Measurements from ENCODE around the gene LRMDA. TPM values are rescaled to one million over a fixed set of nuclear protein-coding genes. Genes with fewer than 3 reads are reported as not detected.
A peak's percentile ranks its signal among the peaks of the same experiment; 100 is the strongest.

Gene LRMDA
- total and polyA plus RNA-seq, 2 donors (not counting 1 experiment from before 2014, with no cell fraction given) = 0.12 TPM; not detected in 1

DNA sequence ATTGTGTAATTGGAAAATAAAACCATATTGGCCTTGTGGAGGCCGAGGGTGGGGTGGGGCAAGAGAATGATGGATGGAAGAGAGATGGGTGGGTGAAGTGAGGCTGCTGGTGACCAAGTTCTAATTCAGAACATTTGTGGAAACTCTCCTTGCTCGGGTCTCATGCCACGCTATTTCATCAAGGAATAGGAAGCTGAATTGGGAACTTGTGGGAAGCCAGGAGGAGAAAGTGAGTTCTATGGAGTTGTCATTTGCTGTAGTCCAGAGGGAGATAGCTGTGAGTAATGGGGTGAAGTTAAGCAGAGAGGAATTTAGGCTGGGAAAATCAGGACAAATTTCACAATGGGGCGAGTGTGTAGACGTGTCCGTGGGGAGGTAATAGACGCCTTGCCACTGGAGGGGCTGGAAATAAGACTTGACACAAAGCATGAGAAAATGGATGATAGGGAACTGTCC is 339.2 kb downstream of the LRMDA start:
- Histone ChIP-seq H3K27me3 (replicated peaks in 1 of 4; ENCODE audit: control extremely low read depth in 1 of 4, control insufficient read depth in 3 of 4, insufficient read depth in 4 of 4, low read length in 3 of 4) (no peaks in the 10 kb centered on the region), H3K79me2 (ENCODE audit: control insufficient read depth, insufficient read depth, low read length) (no peaks in the 10 kb centered on the region), H4K20me1 (ENCODE audit: control insufficient read depth, insufficient read depth, low read length, poor library complexity, severe bottlenecking) (no peaks in the 10 kb centered on the region), H3K9me3 (ENCODE audit: control extremely low read depth in 1 of 3, control insufficient read depth in 2 of 3, insufficient read depth in 1 of 3, low read length in 2 of 3) (no peaks in the 10 kb centered on the region), H3K4me3 (ENCODE audit: control extremely low read depth in 1 of 5, extremely low read depth in 1 of 5, insufficient read depth in 1 of 5, low read depth in 2 of 5, low read length in 4 of 5) (no peak overlapping the region), H3K9ac (ENCODE audit: low read length) (no peak overlapping the region), H3K4me2 (replicated peaks; ENCODE audit: low read depth, low read length, poor library complexity, severe bottlenecking) (no peak overlapping the region), H3K27ac (ENCODE audit: low read length in 2 of 2) (no peak overlapping the region), H3K36me3 (replicated peaks in 1 of 2; ENCODE audit: control extremely low read depth in 1 of 2, control insufficient read depth in 1 of 2, extremely low read depth in 1 of 2, insufficient read depth in 2 of 2, low read length in 1 of 2) (no peaks in the 10 kb centered on the region), H3K4me1 (ENCODE audit: control insufficient read depth in 2 of 2, insufficient read depth in 2 of 2, low read length in 2 of 2) (no peaks in the 10 kb centered on the region), H2AFZ (ENCODE audit: insufficient read depth, low read depth, low read length, poor library complexity, severe bottlenecking) (no peak overlapping the region)
- H3K4me1 Mint-ChIP-seq = peaks cover 13% of the 10 kb centered on the region
- no peak for TF ChIP-seq CTCF (IDR thresholded peaks at IDR 0.05)
- H3K4me3 Mint-ChIP-seq = no peak overlapping the region
- H3K9me3 Mint-ChIP-seq (ENCODE audit: insufficient read depth) = peaks cover 4% of the 10 kb centered on the region
- ATAC-seq (ENCODE audit: low read depth) (no peak), DNase-seq (no peak)
- ChIA-PET CTCF (no interaction called here), POLR2A (no interaction called here)
- peaks cover 18% of the 10 kb centered on the region for H3K27me3 Mint-ChIP-seq
- no peak overlapping the region for H3K27ac Mint-ChIP-seq
- WGBS (ENCODE audit: insufficient coverage) = 95% methylated on average over 7 of the region's 7 CpGs
- intact Hi-C loops (cut with micrococcal nuclease) = loop anchor here (10.0 kb wide), 1 partner anchor 64 kb away; no protein-coding TSS in a partner anchor

GRCh38 chr10:75771606-75772005 is 340.2 kb downstream of the LRMDA start:
- POLR2A ChIA-PET = no interaction called here
- Histone ChIP-seq H3K4me2 (replicated peaks; ENCODE audit: low read depth, low read length, poor library complexity, severe bottlenecking) (no peak overlapping the region), H3K27ac (ENCODE audit: low read length in 2 of 2) (no peak overlapping the region), H3K27me3 (replicated peaks in 1 of 4; ENCODE audit: control extremely low read depth in 1 of 4, control insufficient read depth in 3 of 4, insufficient read depth in 4 of 4, low read length in 3 of 4) (no peaks in the 10 kb centered on the region), H3K9me3 (ENCODE audit: control extremely low read depth in 1 of 3, control insufficient read depth in 2 of 3, insufficient read depth in 1 of 3, low read length in 2 of 3) (no peaks in the 10 kb centered on the region), H3K79me2 (ENCODE audit: control insufficient read depth, insufficient read depth, low read length) (no peaks in the 10 kb centered on the region), H2AFZ (ENCODE audit: insufficient read depth, low read depth, low read length, poor library complexity, severe bottlenecking) (peak overlapping the region; percentile 72), H3K4me1 (ENCODE audit: control insufficient read depth in 2 of 2, insufficient read depth in 2 of 2, low read length in 2 of 2) (no peaks in the 10 kb centered on the region), H3K4me3 (ENCODE audit: control extremely low read depth in 1 of 5, extremely low read depth in 1 of 5, insufficient read depth in 1 of 5, low read depth in 2 of 5, low read length in 4 of 5) (no peak overlapping the region), H3K36me3 (replicated peaks in 1 of 2; ENCODE audit: control extremely low read depth in 1 of 2, control insufficient read depth in 1 of 2, extremely low read depth in 1 of 2, insufficient read depth in 2 of 2, low read length in 1 of 2) (no peaks in the 10 kb centered on the region), H4K20me1 (ENCODE audit: control insufficient read depth, insufficient read depth, low read length, poor library complexity, severe bottlenecking) (no peaks in the 10 kb centered on the region), H3K9ac (ENCODE audit: low read length) (no peak overlapping the region)
- DNase-seq = no peak
- intact Hi-C loops (cut with micrococcal nuclease) = loop anchor here (10.0 kb wide), 1 partner anchor 63 kb away; no protein-coding TSS in a partner anchor
- Mint-ChIP-seq H3K9me3 (ENCODE audit: insufficient read depth) (peaks cover 4% of the 10 kb centered on the region), H3K4me3 (peak overlapping the region; percentile 54), H3K4me1 (peaks cover 13% of the 10 kb centered on the region), H3K27ac (no peak overlapping the region), H3K27me3 (peaks cover 18% of the 10 kb centered on the region)
- TF ChIP-seq EZH2 (IDR thresholded peaks at IDR 0.05; ENCODE audit: borderline replicate concordance, insufficient read depth, low read depth, low read length, poor library complexity, severe bottlenecking) (no peak), CTCF (IDR thresholded peaks at IDR 0.05) (no peak)
- no peak for ATAC-seq (ENCODE audit: low read depth)
- CTCF ChIA-PET = interaction anchor here (0.7 kb wide), 1 partner anchor 21 kb away, joined by 3 read pairs; no protein-coding TSS in a partner anchor
- 73% methylated on average over 1 of the region's 1 CpG for WGBS (ENCODE audit: insufficient coverage)
